ENCODE data around the gene TMC7. TPM values are rescaled to one million over a fixed set of nuclear protein-coding genes. Genes with fewer than 3 reads are reported as not detected.

Gene TMC7
- total RNA-seq: 1 to 10 TPM; 3.1 to 6.9 TPM
- 1 to 10 TPM; 6.0 to 6.1 TPM for polyA plus RNA-seq (ENCODE audit: insufficient read length in 2 of 2)
- long read RNA-seq, donor 1: 0 reads
- long read RNA-seq, donor 2: 0 reads
- long read RNA-seq, donor 3: 0 reads
- long read RNA-seq, donor 4: 0 reads

DNA sequence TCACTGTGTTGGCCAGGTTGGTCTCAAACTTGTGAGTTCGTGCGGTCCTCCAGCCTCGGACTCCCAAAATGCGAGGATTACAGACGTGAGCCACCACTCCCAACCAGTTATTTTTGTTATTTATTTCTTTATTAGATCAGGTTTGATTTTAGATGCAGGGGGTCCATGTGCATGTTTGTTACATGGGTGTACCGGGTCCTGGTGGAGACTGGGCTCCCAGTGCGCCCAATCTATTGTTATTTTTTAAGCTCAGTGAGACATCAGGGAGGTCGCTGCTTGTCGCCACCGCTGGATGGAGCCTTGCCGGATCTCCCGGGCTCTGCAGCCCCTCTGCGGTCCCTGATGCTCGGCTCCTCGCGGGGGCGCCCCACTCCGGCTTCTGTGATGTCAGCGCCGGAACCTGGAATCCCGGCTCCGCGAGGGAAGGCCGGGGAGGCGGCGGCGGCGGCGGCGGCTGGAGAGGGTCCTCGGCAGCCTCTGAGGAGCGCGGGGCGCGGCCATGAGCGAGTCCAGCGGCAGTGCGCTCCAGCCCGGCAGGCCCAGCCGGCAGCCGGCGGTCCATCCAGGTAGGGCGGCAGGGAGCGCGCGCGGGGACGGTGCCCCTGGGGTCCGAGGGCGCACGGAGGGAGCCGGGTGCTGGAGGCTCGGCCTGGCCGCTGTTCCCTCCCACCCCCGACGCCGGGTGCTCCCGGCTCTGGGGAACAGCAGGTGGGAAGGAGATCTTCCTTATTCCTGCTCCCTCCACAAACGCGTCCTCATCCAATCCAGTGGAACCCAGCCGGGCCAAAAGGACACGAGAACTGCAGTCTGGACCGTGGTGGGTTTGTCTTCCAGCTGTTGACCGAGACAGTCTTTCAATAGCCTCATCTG is at the start of gene TMC7:
TSS of gene TMC7 (plus strand) at position 370 of the 870 bp plus-strand sequence. CDS start at position 500, 130 bp downstream.
- H3K36me3 ChIP-seq (ENCODE audit: control insufficient read depth, insufficient read depth, low read length): no peaks in the 10 kb centered on the region
- peak within 1 kb of the TSS; percentile 37 for H3K4me3 ChIP-seq (ENCODE audit: low read depth, low read length)
- WGBS (ENCODE audit: insufficient coverage): under 1% methylated on average over 56 of the region's 64 CpGs
- H3K9me3 ChIP-seq (ENCODE audit: control insufficient read depth, insufficient read depth, low read length): no peaks in the 10 kb centered on the region
- H3K27ac ChIP-seq (ENCODE audit: low read depth, low read length): no peak within 1 kb of the TSS
- H3K27me3 ChIP-seq (ENCODE audit: control insufficient read depth, insufficient read depth, low read length): no peaks in the 10 kb centered on the region
- DNase-seq (ENCODE audit: low read depth in 4 of 6, low spot score in 6 of 6): peak; percentile 43 to 97 (median 82)
- peaks cover 4% of the 10 kb centered on the region for H3K4me1 ChIP-seq (ENCODE audit: control insufficient read depth, insufficient read depth, low read length)

DNA sequence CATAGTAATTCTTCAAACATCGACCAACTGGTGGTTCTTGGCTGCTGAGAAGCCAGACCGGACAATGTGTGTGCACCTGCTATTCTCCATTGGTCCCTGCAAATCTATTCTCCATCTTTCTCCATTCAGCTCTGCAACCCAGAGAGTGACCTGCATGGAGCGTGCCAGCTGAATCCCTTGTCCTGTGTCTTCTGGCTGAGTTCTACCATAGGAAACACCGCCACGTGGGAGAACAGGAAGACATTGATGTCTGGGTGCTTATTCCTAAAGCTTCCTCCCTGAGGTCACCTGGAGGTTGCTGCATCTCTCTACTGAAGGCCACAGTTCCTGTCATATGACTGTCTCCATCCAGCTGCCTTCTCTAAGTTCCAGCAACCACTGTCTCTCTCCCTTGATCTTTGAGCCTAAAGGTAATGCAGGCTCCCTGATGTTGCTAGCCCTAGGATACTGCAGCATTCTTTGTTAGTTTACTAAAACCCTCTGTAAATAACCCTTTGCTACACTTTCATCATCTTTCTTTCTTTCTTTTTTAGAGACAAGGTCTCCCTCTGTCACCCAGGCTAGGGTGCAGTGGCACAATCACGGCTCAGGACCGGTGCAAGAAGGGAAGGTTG is 46.9 kb upstream of the TMC7 start:
- no peaks in the 10 kb centered on the region for H3K27me3 ChIP-seq (ENCODE audit: control insufficient read depth, insufficient read depth, low read length)
- H3K36me3 ChIP-seq (ENCODE audit: control insufficient read depth, insufficient read depth, low read length): no peaks in the 10 kb centered on the region
- no peak overlapping the region for H3K4me3 ChIP-seq (ENCODE audit: low read depth, low read length)
- H3K27ac ChIP-seq (ENCODE audit: low read depth, low read length): no peak overlapping the region
- DNase-seq (ENCODE audit: low read depth in 4 of 6, low spot score in 6 of 6): no peak
- H3K9me3 ChIP-seq (ENCODE audit: control insufficient read depth, insufficient read depth, low read length): no peaks in the 10 kb centered on the region
- 89% methylated on average over 5 of the region's 7 CpGs for WGBS (ENCODE audit: insufficient coverage)
- no peaks in the 10 kb centered on the region for H3K4me1 ChIP-seq (ENCODE audit: control insufficient read depth, insufficient read depth, low read length)

GRCh38 chr16:18937390-18937789 is 46.3 kb upstream of the TMC7 start:
- Histone ChIP-seq H3K4me1 (ENCODE audit: control insufficient read depth, insufficient read depth, low read length) (no peaks in the 10 kb centered on the region), H3K27me3 (ENCODE audit: control insufficient read depth, insufficient read depth, low read length) (no peaks in the 10 kb centered on the region), H3K4me3 (ENCODE audit: low read depth, low read length) (no peak overlapping the region), H3K9me3 (ENCODE audit: control insufficient read depth, insufficient read depth, low read length) (no peaks in the 10 kb centered on the region), H3K27ac (ENCODE audit: low read depth, low read length) (no peak overlapping the region), H3K36me3 (ENCODE audit: control insufficient read depth, insufficient read depth, low read length) (no peaks in the 10 kb centered on the region)
- no peak for DNase-seq (ENCODE audit: low read depth in 4 of 6, low spot score in 6 of 6)

DNA sequence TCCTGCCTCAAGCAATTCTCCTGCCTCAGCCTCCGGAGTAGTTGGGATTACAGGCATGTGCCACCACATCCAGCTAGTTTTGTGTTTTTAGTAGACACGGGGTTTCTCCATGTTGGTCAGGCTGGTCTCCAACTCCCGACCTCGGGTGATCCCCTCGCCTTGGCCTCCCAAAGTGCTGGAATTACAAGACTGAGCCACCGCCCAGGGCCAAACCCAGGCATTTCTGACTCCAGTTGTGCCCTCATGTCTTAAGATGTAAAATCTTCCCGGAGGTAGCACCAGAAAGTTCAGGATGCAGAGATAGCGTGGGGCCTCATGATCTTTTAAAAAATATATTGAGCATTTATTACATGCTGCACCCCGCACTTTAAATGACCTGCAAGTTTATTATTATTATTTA is 44.7 kb upstream of the TMC7 start:
- WGBS (ENCODE audit: insufficient coverage): 96% methylated on average over 5 of the region's 9 CpGs
- Histone ChIP-seq H3K4me1 (ENCODE audit: control insufficient read depth, insufficient read depth, low read length) (no peaks in the 10 kb centered on the region), H3K9me3 (ENCODE audit: control insufficient read depth, insufficient read depth, low read length) (no peaks in the 10 kb centered on the region), H3K36me3 (ENCODE audit: control insufficient read depth, insufficient read depth, low read length) (no peaks in the 10 kb centered on the region), H3K27ac (ENCODE audit: low read depth, low read length) (no peak overlapping the region), H3K4me3 (ENCODE audit: low read depth, low read length) (no peak overlapping the region), H3K27me3 (ENCODE audit: control insufficient read depth, insufficient read depth, low read length) (no peaks in the 10 kb centered on the region)
- no peak for DNase-seq (ENCODE audit: low read depth in 4 of 6, low spot score in 6 of 6)

GRCh38 chr16:18941471-18941870 is 42.3 kb upstream of the TMC7 start:
- Histone ChIP-seq H3K27ac (ENCODE audit: low read depth, low read length) (no peak overlapping the region), H3K27me3 (ENCODE audit: control insufficient read depth, insufficient read depth, low read length) (no peaks in the 10 kb centered on the region), H3K9me3 (ENCODE audit: control insufficient read depth, insufficient read depth, low read length) (no peaks in the 10 kb centered on the region), H3K4me1 (ENCODE audit: control insufficient read depth, insufficient read depth, low read length) (no peaks in the 10 kb centered on the region), H3K36me3 (ENCODE audit: control insufficient read depth, insufficient read depth, low read length) (no peaks in the 10 kb centered on the region), H3K4me3 (ENCODE audit: low read depth, low read length) (no peak overlapping the region)
- DNase-seq (ENCODE audit: low read depth in 4 of 6, low spot score in 6 of 6): no peak

DNA sequence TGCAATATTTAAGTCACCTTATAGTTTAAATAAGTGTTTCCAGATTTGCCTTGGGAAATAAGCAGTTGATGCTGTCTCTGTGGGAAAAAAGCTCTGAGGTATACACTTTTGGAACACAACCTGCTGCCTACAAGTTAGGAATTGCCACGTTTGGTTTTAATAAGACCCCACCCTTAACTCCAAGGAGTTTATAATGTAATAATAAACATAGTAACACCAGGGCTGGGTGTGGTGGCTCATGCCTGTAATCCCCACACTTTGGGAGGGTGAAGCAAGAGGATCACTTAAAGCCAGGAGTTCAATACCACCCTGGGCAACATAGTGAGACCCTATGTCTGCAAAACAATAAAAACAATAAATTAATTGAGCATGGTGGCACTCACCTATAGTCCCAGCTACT is 41.7 kb upstream of the TMC7 start:
- Histone ChIP-seq H3K9me3 (ENCODE audit: control insufficient read depth, insufficient read depth, low read length) (no peaks in the 10 kb centered on the region), H3K27me3 (ENCODE audit: control insufficient read depth, insufficient read depth, low read length) (no peaks in the 10 kb centered on the region), H3K36me3 (ENCODE audit: control insufficient read depth, insufficient read depth, low read length) (no peaks in the 10 kb centered on the region), H3K27ac (ENCODE audit: low read depth, low read length) (no peak overlapping the region), H3K4me3 (ENCODE audit: low read depth, low read length) (no peak overlapping the region), H3K4me1 (ENCODE audit: control insufficient read depth, insufficient read depth, low read length) (no peaks in the 10 kb centered on the region)
- WGBS (ENCODE audit: insufficient coverage): no CpG with 5 or more reads among the region's 1 CpG
- DNase-seq (ENCODE audit: low read depth in 4 of 6, low spot score in 6 of 6): no peak

DNA sequence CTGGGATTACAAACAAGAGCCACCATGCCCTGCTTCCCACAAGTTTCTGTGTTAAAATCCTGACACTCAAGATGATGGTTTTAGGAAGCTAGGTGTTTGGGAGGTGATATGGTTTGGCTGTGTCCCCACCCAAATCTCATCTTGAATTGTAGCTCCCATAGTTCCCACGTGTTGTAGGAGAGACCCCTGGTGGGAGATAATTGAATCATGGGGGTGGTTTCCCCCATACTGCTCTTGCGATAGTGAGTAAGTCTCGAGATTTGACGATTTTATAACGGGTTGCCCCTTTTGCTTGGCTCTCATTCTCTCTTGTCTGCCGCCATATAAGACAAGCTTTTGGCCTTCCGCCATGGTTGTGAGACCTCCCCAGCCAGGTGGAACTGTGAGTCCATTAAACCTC is 40.3 kb upstream of the TMC7 start:
- WGBS (ENCODE audit: insufficient coverage): 81% methylated on average over 4 of the region's 7 CpGs
- H3K36me3 ChIP-seq (ENCODE audit: control insufficient read depth, insufficient read depth, low read length): no peaks in the 10 kb centered on the region
- H3K27me3 ChIP-seq (ENCODE audit: control insufficient read depth, insufficient read depth, low read length): no peaks in the 10 kb centered on the region
- DNase-seq (ENCODE audit: low read depth in 4 of 6, low spot score in 6 of 6): no peak
- H3K27ac ChIP-seq (ENCODE audit: low read depth, low read length): no peak overlapping the region
- no peaks in the 10 kb centered on the region for H3K4me1 ChIP-seq (ENCODE audit: control insufficient read depth, insufficient read depth, low read length)
- no peaks in the 10 kb centered on the region for H3K9me3 ChIP-seq (ENCODE audit: control insufficient read depth, insufficient read depth, low read length)
- H3K4me3 ChIP-seq (ENCODE audit: low read depth, low read length): no peak overlapping the region

GRCh38 chr16:18945233-18945632 is 38.5 kb upstream of the TMC7 start:
- H3K27me3 ChIP-seq (ENCODE audit: control insufficient read depth, insufficient read depth, low read length): no peaks in the 10 kb centered on the region
- no peak overlapping the region for H3K27ac ChIP-seq (ENCODE audit: low read depth, low read length)
- no peaks in the 10 kb centered on the region for H3K36me3 ChIP-seq (ENCODE audit: control insufficient read depth, insufficient read depth, low read length)
- no peaks in the 10 kb centered on the region for H3K9me3 ChIP-seq (ENCODE audit: control insufficient read depth, insufficient read depth, low read length)
- H3K4me3 ChIP-seq (ENCODE audit: low read depth, low read length): no peak overlapping the region
- DNase-seq (ENCODE audit: low read depth in 4 of 6, low spot score in 6 of 6): no peak
- 67% methylated on average over 1 of the region's 7 CpGs for WGBS (ENCODE audit: insufficient coverage)
- H3K4me1 ChIP-seq (ENCODE audit: control insufficient read depth, insufficient read depth, low read length): no peaks in the 10 kb centered on the region

- Histone ChIP-seq H3K9me3 (ENCODE audit: control insufficient read depth, insufficient read depth, low read length) (no peaks in the 10 kb centered on the region), H3K36me3 (ENCODE audit: control insufficient read depth, insufficient read depth, low read length) (no peaks in the 10 kb centered on the region), H3K4me3 (ENCODE audit: low read depth, low read length) (no peak overlapping the region), H3K4me1 (ENCODE audit: control insufficient read depth, insufficient read depth, low read length) (no peaks in the 10 kb centered on the region), H3K27me3 (ENCODE audit: control insufficient read depth, insufficient read depth, low read length) (no peaks in the 10 kb centered on the region), H3K27ac (ENCODE audit: low read depth, low read length) (no peak overlapping the region)
- WGBS (ENCODE audit: insufficient coverage): 100% methylated on average over 5 of the region's 9 CpGs
- no peak for DNase-seq (ENCODE audit: low read depth in 4 of 6, low spot score in 6 of 6)
These were observed 35.2 kb upstream of the TMC7 start for GRCh38 chr16:18948372-18949020.
